Measurements from ENCODE around the gene DNAJC28.

DNA sequence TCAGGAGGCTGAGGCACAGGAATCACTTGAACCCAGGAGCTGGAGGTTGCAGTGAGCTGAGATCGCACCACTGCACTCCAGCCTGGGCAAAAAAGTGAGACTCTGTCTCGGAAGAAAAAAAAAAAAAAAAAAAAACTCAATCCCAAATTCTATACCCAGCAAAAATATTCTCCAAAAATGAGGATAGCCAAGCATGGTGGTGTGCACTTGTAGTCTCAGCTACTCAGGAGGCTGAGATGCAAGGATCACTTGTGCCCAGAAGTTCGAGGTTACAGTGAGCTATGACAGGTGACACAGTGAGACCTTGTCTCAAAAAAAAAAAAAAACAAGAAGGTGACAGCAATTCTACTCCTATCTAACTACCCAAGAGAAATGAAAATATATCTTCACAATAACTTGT lies 18.2 kb downstream of the DNAJC28 start:
- no peak for TF ChIP-seq CTCF (IDR thresholded peaks at IDR 0.05)
- no peak for TF ChIP-seq EP300 (IDR thresholded peaks at IDR 0.05; ENCODE audit: borderline replicate concordance in 1 of 2, low read depth in 1 of 2, low read length in 1 of 2)
- no peak for TF ChIP-seq JUND (IDR thresholded peaks at IDR 0.05)
- no peak for TF ChIP-seq RCOR1 (IDR thresholded peaks at IDR 0.05; ENCODE audit: low read length)
- no peak for TF ChIP-seq GABPA (IDR thresholded peaks at IDR 0.05; ENCODE audit: low read depth)
- no peak for TF ChIP-seq TEAD4 (IDR thresholded peaks at IDR 0.05; ENCODE audit: borderline replicate concordance, insufficient read depth)
- no peak for TF ChIP-seq POLR2AphosphoS5 (IDR thresholded peaks at IDR 0.05; ENCODE audit: low read depth, low read length)
- TF ChIP-seq RFX5 (IDR thresholded peaks at IDR 0.05; ENCODE audit: low read length): no peak
- TF ChIP-seq TAF1 (IDR thresholded peaks at IDR 0.05; ENCODE audit: borderline replicate concordance, low read depth, low read length): no peak
- no peak for TF ChIP-seq MEF2A (IDR thresholded peaks at IDR 0.05; ENCODE audit: borderline replicate concordance, low read depth)

Data from SK-N-SH (cell line).